ENCODE measurements around the gene ANKRD27. TPM values are rescaled to one million over a fixed set of nuclear protein-coding genes. Genes with fewer than 3 reads are reported as not detected.
"Not testable (repeated sequence)": the region's sequence is repeated elsewhere in the genome, so short reads cannot be mapped to it uniquely, and the experiment has no call there.

ANKRD27 gene
- total RNA-seq, 1 experiment from 2014 or later: 21.8 TPM

- DNase-seq (ENCODE audit: low read depth): peak; percentile 87
These were observed 16.4 kb upstream of the ANKRD27 start, which contains the start of gene NUDT19 for GRCh38 chr19:32691291-32691951. Gene NUDT19 (plus strand): TSS chr19:32691821. CDS start chr19:32691961, 140 bp downstream.

GRCh38 chr19:32688311-32688710, 13.3 kb upstream of the ANKRD27 start:
- no peak for DNase-seq (ENCODE audit: low read depth)

- DNase-seq (ENCODE audit: low read depth): no peak
These were observed 12.7 kb upstream of the ANKRD27 start for GRCh38 chr19:32687681-32688080.

GRCh38 chr19:32686847-32687475, 12.0 kb upstream of the ANKRD27 start:
- DNase-seq (ENCODE audit: low read depth): no peak

- no peak for DNase-seq (ENCODE audit: low read depth)
These were observed 7.3 kb upstream of the ANKRD27 start for GRCh38 chr19:32682317-32682716.

GRCh38 chr19:32680986-32681385, 6.0 kb upstream of the ANKRD27 start:
- DNase-seq (ENCODE audit: low read depth): no peak

GRCh38 chr19:32677657-32678056, 2.7 kb upstream of the ANKRD27 start:
- DNase-seq (ENCODE audit: low read depth): peak; percentile 44

- DNase-seq (ENCODE audit: low read depth): no peak
These were observed 1.9 kb upstream of the ANKRD27 start for GRCh38 chr19:32676895-32677359.

- no peak for DNase-seq (ENCODE audit: low read depth)
These were observed 1.4 kb upstream of the ANKRD27 start for GRCh38 chr19:32676186-32676894.

- peak; percentile 50 for DNase-seq (ENCODE audit: low read depth)
These were observed 773 bp upstream of the ANKRD27 start, which contains the start of gene RGS9BP for GRCh38 chr19:32675720-32676185. Gene RGS9BP (plus strand): TSS chr19:32675848. CDS start chr19:32676264, 416 bp downstream.

GRCh38 chr19:32674153-32674930, 638 bp downstream of the ANKRD27 start:
- DNase-seq (ENCODE audit: low read depth): no peak

- DNase-seq (ENCODE audit: low read depth): no peak
These were observed 1.4 kb downstream of the ANKRD27 start for GRCh38 chr19:32673573-32673972.

GRCh38 chr19:32672841-32673240, 2.1 kb downstream of the ANKRD27 start:
- no peak for DNase-seq (ENCODE audit: low read depth)

GRCh38 chr19:32671883-32672593, 2.9 kb downstream of the ANKRD27 start:
- DNase-seq (ENCODE audit: low read depth): no peak

GRCh38 chr19:32669310-32669709, 5.7 kb downstream of the ANKRD27 start:
- DNase-seq (ENCODE audit: low read depth): no peak

GRCh38 chr19:32666084-32666483, 8.9 kb downstream of the ANKRD27 start:
- DNase-seq (ENCODE audit: low read depth): no peak

GRCh38 chr19:32662186-32662585, 12.8 kb downstream of the ANKRD27 start:
- no peak for DNase-seq (ENCODE audit: low read depth)

- DNase-seq (ENCODE audit: low read depth): no peak
These were observed 13.7 kb downstream of the ANKRD27 start for GRCh38 chr19:32661318-32661717.

GRCh38 chr19:32658527-32658926, 16.5 kb downstream of the ANKRD27 start:
- DNase-seq (ENCODE audit: low read depth): no peak

GRCh38 chr19:32658075-32658474, 16.9 kb downstream of the ANKRD27 start:
- DNase-seq (ENCODE audit: low read depth): no peak

- DNase-seq (ENCODE audit: low read depth): not testable (repeated sequence)
These were observed 18.6 kb downstream of the ANKRD27 start for GRCh38 chr19:32656379-32656778.

All from LHCN-M2 (cell line).